K562 (cell line): Measurements from ENCODE around the gene FAR2. TPM values are rescaled to one million over a fixed set of nuclear protein-coding genes. Genes with fewer than 3 reads are reported as not detected.

Experiments
- BRD4 ChIP-seq: fragments of 200-600 bp; sonication (generic); IDR thresholded peaks from 2 replicates; pipeline ENCODE4 v1.6.1; 2017; ENCODE audit warnings: inconsistent platforms
- CAMTA2 ChIP-seq: fragments of 250-450 bp; sonication (Bioruptor Pico); conservative IDR thresholded peaks from 2 replicates; pipeline ENCODE4 v1.5.1; 2022
- CREB1 ChIP-seq, 2 experiments: sonication (generic) in 1 of 2; formaldehyde crosslinking in 1 of 2; IDR thresholded peaks; 2 replicates each; pipeline versions ENCODE4 v1.6.1 to v1.8.0; 2012 to 2022; ENCODE audit warnings: inconsistent platforms in 1 of 2, mild to moderate bottlenecking in 1 of 2, missing genetic modification reagents in 1 of 2, moderate library complexity in 1 of 2
- ETV6 ChIP-seq, 3 experiments: fragments of 150-350 bp in 1 of 3; sonication (generic) in 1 of 3; formaldehyde crosslinking in 1 of 3; IDR thresholded peaks; 2 replicates each; pipeline versions ENCODE4 v1.6.1 to v1.8.0; 2014 to 2022; ENCODE audit warnings: borderline replicate concordance in 2 of 3, low read depth in 2 of 3, antibody characterized with exemption in 1 of 3, low read length in 1 of 3, mild to moderate bottlenecking in 1 of 3, missing genetic modification reagents in 1 of 3
- ILK ChIP-seq: fragments of 450-650 bp; IDR thresholded peaks from 2 replicates; pipeline ENCODE4 v1.6.1; 2016; ENCODE audit warnings: missing genetic modification characterization, low read depth, mild to moderate bottlenecking, missing compliant biosample characterization, moderate library complexity, borderline replicate concordance
- NFIC ChIP-seq: fragments of 450-650 bp; IDR thresholded peaks from 2 replicates; pipeline ENCODE4 v1.6.1; 2017; ENCODE audit warnings: mild to moderate bottlenecking, inconsistent platforms
- PCBP1 ChIP-seq: fragments of 200-400 bp; formaldehyde crosslinking; IDR thresholded peaks from 2 replicates; pipeline ENCODE4 v1.6.1; 2018; ENCODE audit warnings: mild to moderate bottlenecking, low read depth, low read length; ENCODE audit not compliant: poor library complexity, severe bottlenecking
- POLR2G ChIP-seq: fragments of 200-400 bp; formaldehyde crosslinking; IDR thresholded peaks from 2 replicates; pipeline ENCODE4 v1.6.1; 2017; ENCODE audit warnings: low read depth, mild to moderate bottlenecking, antibody characterized with exemption, low read length, moderate library complexity
- PYGO2 ChIP-seq: fragments of 450-650 bp; IDR thresholded peaks from 2 replicates; pipeline ENCODE4 v1.6.1; 2016; ENCODE audit warnings: mild to moderate bottlenecking, missing genetic modification characterization, moderate library complexity, missing compliant biosample characterization
- RBM22 ChIP-seq: fragments of 200-400 bp; formaldehyde crosslinking; IDR thresholded peaks from 2 replicates; pipeline ENCODE4 v1.6.1; 2018; ENCODE audit warnings: low read length, low read depth; ENCODE audit not compliant: poor library complexity, severe bottlenecking
- TBP ChIP-seq: optimal IDR thresholded peaks from 2 replicates; pipeline ENCODE3; 2011; ENCODE audit warnings: low read depth, low read length, improper control_type of control experiment
- ZNF318 ChIP-seq, 2 experiments: fragments of 450-650 bp; IDR thresholded peaks; 2 replicates each; pipeline ENCODE4 v1.6.1; 2016; ENCODE audit warnings: mild to moderate bottlenecking in 2 of 2, borderline replicate concordance in 1 of 2, low read depth in 1 of 2, moderate library complexity in 1 of 2
- ZNF324 ChIP-seq: fragments of 250-450 bp; sonication (Bioruptor Pico); IDR thresholded peaks from 2 replicates; pipeline ENCODE4 v1.4.0; 2020; ENCODE audit warnings: mild to moderate bottlenecking
- polyA plus RNA-seq, 8 experiments: library from polyadenylated mRNA; depleted of rRNA in 4 of 8; stranded (reverse) in 5 of 8; unstranded in 3 of 8; fragments of >200 nt; fragmentation: Nextera tagmentation in 2 of 8; fragmentation: Illumina TruSeq in 1 of 8; extraction: Ambion mirVana in 2 of 8; extraction: Trizol in 1 of 8; gene quantifications; 2 replicates each; pipeline versions ENCODE4 v1.2.1 to v1.2.3, GENCODE V29; 2011 to 2014; ENCODE audit warnings: inconsistent platforms in 1 of 8, missing spikeins in 1 of 8
- total RNA-seq, 7 experiments: library from RNA; depleted of rRNA in 6 of 7; stranded (reverse); fragments of >200 nt in 6 of 7; fragmentation: Illumina TruSeq in 2 of 7; extraction: Trizol in 2 of 7; gene quantifications; 2 replicates each; pipeline versions ENCODE4 v1.2.1 to v1.2.3, GENCODE V29; 2011 to 2021; ENCODE audit warnings: low replicate concordance in 1 of 7
- TF ChIP-seq, protein P1 (sequence below): IDR thresholded peaks from 3 replicates; pipeline ENCODE4 v1.6.1; 2011; ENCODE audit warnings: borderline replicate concordance, mild to moderate bottlenecking, moderate library complexity; ENCODE audit not compliant: insufficient read length; ENCODE audit errors: extremely low read depth

FAR2 gene
- total and polyA plus RNA-seq, 9 of the 15 experiments (the other 6 are each of a cell fraction or from before 2014, with no cell fraction given) = 5.0 to 13.4 (median 8.5) TPM

DNA sequence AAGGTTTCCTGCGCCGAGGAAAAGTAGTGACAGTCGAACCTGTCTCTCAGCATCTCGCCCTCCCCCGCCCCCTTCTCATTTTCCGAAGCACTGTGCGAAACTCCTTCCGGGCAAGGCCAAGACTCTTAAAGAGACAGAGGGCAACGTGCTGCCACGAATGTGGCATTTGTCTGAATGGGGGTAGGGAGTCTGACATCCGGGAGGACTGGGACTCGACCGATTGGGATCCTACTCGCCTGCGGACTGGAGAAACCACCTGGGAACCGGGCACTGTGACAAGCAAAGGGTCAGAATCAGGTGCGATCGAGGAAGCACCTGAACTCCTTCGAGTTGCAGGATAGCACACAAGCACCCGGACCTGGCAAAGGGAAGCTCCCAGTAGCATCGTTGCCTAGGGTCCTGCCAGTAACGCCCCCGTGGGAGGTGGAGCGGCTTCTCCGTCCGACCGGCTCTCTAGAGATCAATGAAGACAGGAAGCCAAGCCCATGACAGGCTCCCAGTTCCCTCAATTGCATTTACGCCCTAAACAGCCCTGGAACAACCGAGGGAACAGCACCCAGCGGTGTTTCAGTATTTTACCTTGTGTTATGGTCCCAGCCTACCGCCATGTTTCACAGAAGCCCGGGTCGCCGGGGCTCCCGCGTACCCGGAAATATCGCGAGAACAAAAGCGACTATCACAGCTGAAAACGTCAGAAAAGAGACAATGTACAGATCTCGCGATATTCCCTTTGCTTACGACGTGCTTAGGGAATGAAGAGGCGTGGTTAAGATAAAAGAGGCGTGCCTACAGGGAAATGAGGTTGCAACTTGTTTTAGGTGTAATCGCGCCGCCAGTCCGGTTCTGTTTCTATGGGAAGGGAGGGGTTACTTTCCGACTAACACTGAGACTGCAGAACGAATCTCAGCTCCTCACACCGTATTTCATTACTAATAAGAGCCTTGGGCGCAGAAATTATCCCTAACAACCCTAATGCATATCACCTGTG lies 231.8 kb downstream of the FAR2 start, which contains the start of gene ERGIC2 (continued):
- TF ChIP-seq ZNF318 (IDR thresholded peaks at IDR 0.05; ENCODE audit: borderline replicate concordance in 1 of 2, low read depth in 1 of 2) (no peak), CREB1 (IDR thresholded peaks at IDR 0.05) (peak; percentile 92), CREB1 (CRISPR knock-in tag; IDR thresholded peaks at IDR 0.05) (peak; percentile 80), BRD4 (no peak; the same call in none of the 2 replicates), RBM22 (no peak), PYGO2 (tag) (no peak), CAMTA2 (CRISPR knock-in tag) (no peak), ILK (tag) (no peak), POLR2G (peak; percentile 73), PCBP1 (no peak), ZNF324 (CRISPR knock-in tag) (no peak), ETV6 (IDR thresholded peaks at IDR 0.05; ENCODE audit: borderline replicate concordance in 1 of 2, low read depth in 2 of 2, low read length in 1 of 2) (no peak), ETV6 (CRISPR knock-in tag; IDR thresholded peaks at IDR 0.05; ENCODE audit: borderline replicate concordance) (no peak), NFIC (0 out of 2 replicates have a peak, but pooled peaks have one; percentile 4), TBP (peak; percentile 73)
- TF ChIP-seq, protein P1, sequence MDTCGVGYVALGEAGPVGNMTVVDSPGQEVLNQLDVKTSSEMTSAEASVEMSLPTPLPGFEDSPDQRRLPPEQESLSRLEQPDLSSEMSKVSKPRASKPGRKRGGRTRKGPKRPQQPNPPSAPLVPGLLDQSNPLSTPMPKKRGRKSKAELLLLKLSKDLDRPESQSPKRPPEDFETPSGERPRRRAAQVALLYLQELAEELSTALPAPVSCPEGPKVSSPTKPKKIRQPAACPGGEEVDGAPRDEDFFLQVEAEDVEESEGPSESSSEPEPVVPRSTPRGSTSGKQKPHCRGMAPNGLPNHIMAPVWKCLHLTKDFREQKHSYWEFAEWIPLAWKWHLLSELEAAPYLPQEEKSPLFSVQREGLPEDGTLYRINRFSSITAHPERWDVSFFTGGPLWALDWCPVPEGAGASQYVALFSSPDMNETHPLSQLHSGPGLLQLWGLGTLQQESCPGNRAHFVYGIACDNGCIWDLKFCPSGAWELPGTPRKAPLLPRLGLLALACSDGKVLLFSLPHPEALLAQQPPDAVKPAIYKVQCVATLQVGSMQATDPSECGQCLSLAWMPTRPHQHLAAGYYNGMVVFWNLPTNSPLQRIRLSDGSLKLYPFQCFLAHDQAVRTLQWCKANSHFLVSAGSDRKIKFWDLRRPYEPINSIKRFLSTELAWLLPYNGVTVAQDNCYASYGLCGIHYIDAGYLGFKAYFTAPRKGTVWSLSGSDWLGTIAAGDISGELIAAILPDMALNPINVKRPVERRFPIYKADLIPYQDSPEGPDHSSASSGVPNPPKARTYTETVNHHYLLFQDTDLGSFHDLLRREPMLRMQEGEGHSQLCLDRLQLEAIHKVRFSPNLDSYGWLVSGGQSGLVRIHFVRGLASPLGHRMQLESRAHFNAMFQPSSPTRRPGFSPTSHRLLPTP = no peak
